OCI-LY7 (cell line): ENCODE data around the gene UMAD1.

Experiments used
- EZH2phosphoT487 ChIP-seq: fragments of 200-600 bp; sonication (generic); IDR thresholded peaks from 2 replicates; pipeline ENCODE4 v1.6.1; 2018; ENCODE audit warnings: low read depth, borderline replicate concordance, mild to moderate bottlenecking, mixed run types, antibody characterized with exemption, low read length, moderate library complexity, mixed read lengths
- TF ChIP-seq, protein P1 (sequence below): fragments of 200-600 bp; sonication (generic); conservative IDR thresholded peaks from 2 replicates; pipeline ENCODE4 v1.5.1; 2014; ENCODE audit warnings: mild to moderate bottlenecking, antibody characterized with exemption, low read length, moderate library complexity, mixed read lengths

- TF ChIP-seq, protein P1, sequence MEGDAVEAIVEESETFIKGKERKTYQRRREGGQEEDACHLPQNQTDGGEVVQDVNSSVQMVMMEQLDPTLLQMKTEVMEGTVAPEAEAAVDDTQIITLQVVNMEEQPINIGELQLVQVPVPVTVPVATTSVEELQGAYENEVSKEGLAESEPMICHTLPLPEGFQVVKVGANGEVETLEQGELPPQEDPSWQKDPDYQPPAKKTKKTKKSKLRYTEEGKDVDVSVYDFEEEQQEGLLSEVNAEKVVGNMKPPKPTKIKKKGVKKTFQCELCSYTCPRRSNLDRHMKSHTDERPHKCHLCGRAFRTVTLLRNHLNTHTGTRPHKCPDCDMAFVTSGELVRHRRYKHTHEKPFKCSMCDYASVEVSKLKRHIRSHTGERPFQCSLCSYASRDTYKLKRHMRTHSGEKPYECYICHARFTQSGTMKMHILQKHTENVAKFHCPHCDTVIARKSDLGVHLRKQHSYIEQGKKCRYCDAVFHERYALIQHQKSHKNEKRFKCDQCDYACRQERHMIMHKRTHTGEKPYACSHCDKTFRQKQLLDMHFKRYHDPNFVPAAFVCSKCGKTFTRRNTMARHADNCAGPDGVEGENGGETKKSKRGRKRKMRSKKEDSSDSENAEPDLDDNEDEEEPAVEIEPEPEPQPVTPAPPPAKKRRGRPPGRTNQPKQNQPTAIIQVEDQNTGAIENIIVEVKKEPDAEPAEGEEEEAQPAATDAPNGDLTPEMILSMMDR: no peak
- no peak for TF ChIP-seq EZH2phosphoT487
Measured at GRCh38 chr7:7792056-7792455, 151.5 kb downstream of the UMAD1 start.
